Prostate gland (tissue), 2 donors: Measurements from ENCODE around the gene CUL3. TPM values are rescaled to one million over a fixed set of nuclear protein-coding genes. Genes with fewer than 3 reads are reported as not detected.

ENCODE experiments used
- DNase-seq: peaks from one replicate; pipeline ENCODE4 v3.0.0-alpha.2; 2019; ENCODE audit warnings: low spot score
- H3K27ac ChIP-seq, 2 donors: fragments of 200-600 bp; sonication (generic); 2 replicates each; pipeline ENCODE4 v1.5.1; 2017 to 2019
- H3K27me3 ChIP-seq: fragments of 200-600 bp; sonication (generic); replicated peaks from 2 replicates; pipeline ENCODE4 v1.5.1; 2019; ENCODE audit not compliant: insufficient read depth
- H3K36me3 ChIP-seq, 2 donors: fragments of 200-600 bp; sonication (generic); 1 replicate in 1 of 2; 2 replicates in 1 of 2; pipeline versions ENCODE4 v1.5.1 to v1.8.1; 2017 to 2019
- H3K4me1 ChIP-seq: fragments of 200-600 bp; sonication (generic); replicated peaks from 2 replicates; pipeline ENCODE4 v1.5.1; 2019
- H3K4me3 ChIP-seq, 2 donors: fragments of 200-600 bp; sonication (generic); 2 replicates each; pipeline ENCODE4 v1.5.1; 2017 to 2019
- H3K9me3 ChIP-seq: fragments of 200-600 bp; sonication (generic); 2 replicates; pipeline ENCODE4 v1.5.1; 2017
- POLR2A ChIP-seq: fragments of 450-650 bp; IDR thresholded peaks from one replicate; pipeline ENCODE4 v1.6.1; 2016; ENCODE audit warnings: antibody characterized with exemption, mild to moderate bottlenecking
- POLR2AphosphoS5 ChIP-seq: sonication (generic); formaldehyde crosslinking; IDR thresholded peaks from one replicate; pipeline ENCODE4 v1.6.1; 2017; ENCODE audit warnings: antibody characterized with exemption
- WGBS: methylation state at CpG from one replicate; pipeline ENCODE4 v1.1.5; 2018; 5-methylcytosine and 5-hydroxymethylcytosine counted together
- intact Hi-C: fragments of 100-400 bp; cut with DNase I; formaldehyde crosslinking; loops from one replicate; pipeline ENCODE4 v1.14.2; 2022
- total RNA-seq, 2 donors: library from RNA; depleted of rRNA; stranded (reverse); fragments of >200 nt; gene quantifications; one replicate each; pipeline ENCODE4 v1.1.0, GENCODE V29; 2016
- TF ChIP-seq, protein P1 (sequence below), 4 experiments: fragments of 200-600 bp in 2 of 4; fragments of 450-650 bp in 2 of 4; sonication (generic) in 2 of 4; IDR thresholded peaks; 1 replicate in 3 of 4; 2 replicates in 1 of 4; pipeline ENCODE4 v1.5.1; 2016 to 2019; ENCODE audit warnings: antibody characterized with exemption in 4 of 4, mild to moderate bottlenecking in 2 of 4, moderate library complexity in 2 of 4

Gene CUL3
- total RNA-seq, 2 donors from 2014 or later = 69.2 to 90.5 TPM

DNA sequence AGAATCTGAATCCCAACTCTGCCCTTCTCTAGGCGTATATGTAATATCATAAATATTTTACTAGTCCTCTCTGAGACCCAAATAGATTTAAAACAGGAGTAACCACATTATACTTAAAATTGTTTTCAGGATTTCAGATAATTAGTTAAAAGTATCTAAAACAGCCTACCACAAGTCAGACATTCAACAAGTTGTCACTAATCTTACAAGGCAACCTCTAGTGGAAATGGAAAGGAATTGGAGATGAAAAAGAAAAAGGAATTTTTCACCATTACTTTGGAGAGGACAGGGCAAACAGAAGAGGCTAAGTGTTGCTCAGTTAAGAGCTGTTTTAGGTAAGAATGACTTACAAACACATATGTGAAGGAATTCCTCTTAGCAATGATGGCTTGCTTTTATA is 11.4 kb downstream of the CUL3 start:
- Histone ChIP-seq H3K27ac (no peak overlapping the region), H3K36me3 (no peaks in the 10 kb centered on the region), H3K9me3 (no peaks in the 10 kb centered on the region), H3K27me3 (no peaks in the 10 kb centered on the region), H3K4me1 (peaks cover 7% of the 10 kb centered on the region), H3K4me3 (no peak overlapping the region)
- DNase-seq = no peak
- 80% methylated on average over 1 of the region's 1 CpG for WGBS
- intact Hi-C loops = no loop called here
- TF ChIP-seq POLR2AphosphoS5 (no peak), POLR2A (no peak)
- TF ChIP-seq, protein P1, sequence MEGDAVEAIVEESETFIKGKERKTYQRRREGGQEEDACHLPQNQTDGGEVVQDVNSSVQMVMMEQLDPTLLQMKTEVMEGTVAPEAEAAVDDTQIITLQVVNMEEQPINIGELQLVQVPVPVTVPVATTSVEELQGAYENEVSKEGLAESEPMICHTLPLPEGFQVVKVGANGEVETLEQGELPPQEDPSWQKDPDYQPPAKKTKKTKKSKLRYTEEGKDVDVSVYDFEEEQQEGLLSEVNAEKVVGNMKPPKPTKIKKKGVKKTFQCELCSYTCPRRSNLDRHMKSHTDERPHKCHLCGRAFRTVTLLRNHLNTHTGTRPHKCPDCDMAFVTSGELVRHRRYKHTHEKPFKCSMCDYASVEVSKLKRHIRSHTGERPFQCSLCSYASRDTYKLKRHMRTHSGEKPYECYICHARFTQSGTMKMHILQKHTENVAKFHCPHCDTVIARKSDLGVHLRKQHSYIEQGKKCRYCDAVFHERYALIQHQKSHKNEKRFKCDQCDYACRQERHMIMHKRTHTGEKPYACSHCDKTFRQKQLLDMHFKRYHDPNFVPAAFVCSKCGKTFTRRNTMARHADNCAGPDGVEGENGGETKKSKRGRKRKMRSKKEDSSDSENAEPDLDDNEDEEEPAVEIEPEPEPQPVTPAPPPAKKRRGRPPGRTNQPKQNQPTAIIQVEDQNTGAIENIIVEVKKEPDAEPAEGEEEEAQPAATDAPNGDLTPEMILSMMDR (IDR thresholded peaks at IDR 0.05) = no peak

DNA sequence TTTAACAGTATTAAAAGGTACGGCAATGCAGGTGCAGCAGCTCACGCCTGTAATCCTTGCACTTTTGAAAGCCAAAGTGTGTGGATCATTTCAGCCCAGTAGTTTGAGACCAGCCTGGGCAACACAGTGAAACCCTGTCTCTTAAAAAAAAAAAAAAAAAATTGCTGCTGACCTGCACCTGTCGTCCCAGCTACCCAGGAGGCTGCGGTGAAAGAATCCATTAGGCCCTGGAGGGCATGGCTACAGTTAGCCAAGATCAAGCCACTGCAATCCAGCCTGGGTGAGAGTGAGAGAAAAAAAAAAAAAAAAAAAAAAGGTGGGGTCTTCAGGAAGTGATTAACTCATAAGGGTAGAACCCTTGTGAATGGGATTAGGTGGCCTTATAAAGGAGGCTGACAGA is 12.8 kb downstream of the CUL3 start:
- no peak overlapping the region for H3K27ac ChIP-seq
- DNase-seq = no peak
- intact Hi-C loops = no loop called here
- 92% methylated on average over 4 of the region's 4 CpGs for WGBS
- no peak for TF ChIP-seq POLR2A
- TF ChIP-seq, protein P1 (IDR thresholded peaks at IDR 0.05) = no peak
- no peak for TF ChIP-seq POLR2AphosphoS5
- H3K9me3 ChIP-seq = no peaks in the 10 kb centered on the region
- no peak overlapping the region for H3K4me3 ChIP-seq
- peaks cover 7% of the 10 kb centered on the region for H3K4me1 ChIP-seq
- H3K36me3 ChIP-seq = no peaks in the 10 kb centered on the region
- no peaks in the 10 kb centered on the region for H3K27me3 ChIP-seq

DNA sequence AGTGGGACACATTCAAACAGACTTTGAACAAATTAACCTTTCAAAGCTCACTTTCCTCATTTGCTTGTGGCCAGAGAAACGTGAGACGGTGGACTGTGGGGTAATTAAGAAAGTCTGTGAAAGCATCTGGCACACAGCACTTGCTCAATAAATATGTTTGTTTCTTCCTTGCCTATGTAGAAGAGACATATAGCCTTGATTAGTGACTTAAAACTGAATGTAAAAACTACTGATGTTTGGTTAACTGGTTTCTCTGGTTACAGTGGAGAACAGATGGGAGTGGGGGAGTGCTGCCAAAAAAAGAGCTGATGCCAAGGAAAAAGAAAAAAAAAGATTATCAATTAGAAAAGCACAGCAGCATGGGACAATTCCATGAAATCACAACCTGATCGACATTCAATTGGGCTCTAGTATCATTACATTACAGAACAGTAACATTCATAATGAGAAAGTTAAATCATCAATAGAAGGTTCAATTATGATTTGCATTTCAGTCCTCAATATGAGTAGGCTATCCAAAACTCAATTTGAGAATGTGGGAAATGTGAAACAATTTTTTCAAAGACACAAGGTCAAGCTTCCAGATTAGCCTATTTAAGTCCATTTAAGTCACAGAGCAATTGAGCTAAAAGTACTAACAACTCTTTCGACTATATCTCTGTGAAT is 14.7 kb downstream of the CUL3 start:
- DNase-seq = no peak
- Histone ChIP-seq H3K27me3 (no peaks in the 10 kb centered on the region), H3K9me3 (no peaks in the 10 kb centered on the region), H3K4me3 (no peak overlapping the region), H3K4me1 (peaks cover 3% of the 10 kb centered on the region), H3K27ac (no peak overlapping the region), H3K36me3 (no peaks in the 10 kb centered on the region)
- intact Hi-C loops = no loop called here
- TF ChIP-seq, protein P1 (IDR thresholded peaks at IDR 0.05) = no peak
- TF ChIP-seq POLR2A (no peak), POLR2AphosphoS5 (no peak)
- 65% methylated on average over 4 of the region's 4 CpGs for WGBS

DNA sequence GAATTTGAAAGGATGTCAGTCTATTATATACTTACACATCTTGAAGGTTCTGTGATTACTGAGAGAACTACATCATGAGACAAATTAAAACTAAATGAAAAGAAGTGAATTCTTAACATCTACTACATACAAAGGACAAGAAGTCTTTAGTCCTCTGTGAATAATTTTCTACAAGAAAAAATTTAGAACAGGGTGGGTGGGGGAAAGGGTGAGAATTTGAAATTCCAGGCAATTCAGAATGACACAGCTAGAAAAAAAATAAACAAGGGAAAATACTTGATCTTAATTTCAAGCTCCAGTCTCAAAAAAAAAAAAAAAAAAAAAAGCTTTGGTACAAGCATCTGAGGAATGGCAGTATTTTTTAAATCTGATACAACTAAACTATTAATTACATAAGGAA is 15.5 kb downstream of the CUL3 start:
- Histone ChIP-seq H3K4me1 (peaks cover 6% of the 10 kb centered on the region), H3K27ac (no peak overlapping the region), H3K36me3 (no peaks in the 10 kb centered on the region), H3K27me3 (no peaks in the 10 kb centered on the region), H3K9me3 (no peaks in the 10 kb centered on the region), H3K4me3 (no peak overlapping the region)
- no peak for DNase-seq
- intact Hi-C loops = no loop called here
- TF ChIP-seq POLR2A = no peak
- TF ChIP-seq, protein P1 (IDR thresholded peaks at IDR 0.05) = no peak
- no peak for TF ChIP-seq POLR2AphosphoS5

DNA sequence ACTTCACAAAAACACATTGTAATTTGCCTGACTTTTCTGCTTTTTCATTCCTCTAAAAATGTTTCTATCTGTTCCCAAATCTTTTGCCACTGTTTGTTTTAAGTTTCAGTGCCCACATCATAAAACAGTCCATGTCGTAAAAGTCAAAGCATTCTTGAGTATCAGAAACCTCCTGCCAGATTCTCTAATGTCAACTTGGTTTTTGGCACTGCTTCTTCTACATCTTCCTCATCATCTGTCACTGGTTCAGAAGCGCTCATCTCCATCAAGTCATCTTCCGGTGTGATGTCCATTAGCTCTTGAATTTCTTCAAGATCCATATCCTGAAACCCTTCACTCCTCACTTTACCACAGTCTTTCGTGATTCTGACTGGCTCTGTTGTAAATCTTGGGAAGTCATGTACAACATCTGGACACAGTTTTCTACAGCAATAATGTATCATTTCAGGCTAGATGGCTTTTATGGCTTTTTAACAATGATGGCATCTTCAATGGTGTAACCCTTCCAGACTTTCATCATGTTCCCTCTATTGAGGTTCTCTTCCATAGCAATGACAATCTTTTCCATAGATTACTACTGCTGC is 19.6 kb downstream of the CUL3 start:
- Histone ChIP-seq H3K27ac (no peak overlapping the region), H3K36me3 (no peaks in the 10 kb centered on the region), H3K9me3 (no peaks in the 10 kb centered on the region), H3K27me3 (no peaks in the 10 kb centered on the region), H3K4me1 (peaks cover 8% of the 10 kb centered on the region), H3K4me3 (no peak overlapping the region)
- DNase-seq = no peak
- intact Hi-C loops = no loop called here
- TF ChIP-seq, protein P1 (IDR thresholded peaks at IDR 0.05) = no peak
- TF ChIP-seq POLR2A = no peak
- TF ChIP-seq POLR2AphosphoS5 = no peak
- 38% methylated on average over 4 of the region's 4 CpGs for whole genome bisulfite sequencing
